Measurements from ENCODE around the gene FNDC3B. TPM values are rescaled to one million over a fixed set of nuclear protein-coding genes. Genes with fewer than 3 reads are reported as not detected.
A peak's percentile ranks its signal among the peaks of the same experiment; 100 is the strongest.

FNDC3B gene
- total RNA-seq, 4 donors from 2014 or later, result 49.7 to 188 (median 165) TPM

GRCh38 chr3:172274906-172275305 lies 235.5 kb downstream of the FNDC3B start:
- intact Hi-C loops (cut with DNase I; ENCODE audit: low total_unique reads), result no loop called here
- Histone ChIP-seq H3K4me1 (peaks cover 7 to 9% of the 10 kb centered on the region in 2 donors), H3K27me3 (no peaks in the 10 kb centered on the region), H3K4me3 (no peak overlapping the region), H3K36me3 (no peaks in the 10 kb centered on the region), H3K27ac (peak overlapping the region in 1 of 2 donors; percentile 55), H3K9me3 (no peaks in the 10 kb centered on the region)
- TF ChIP-seq, protein P1, sequence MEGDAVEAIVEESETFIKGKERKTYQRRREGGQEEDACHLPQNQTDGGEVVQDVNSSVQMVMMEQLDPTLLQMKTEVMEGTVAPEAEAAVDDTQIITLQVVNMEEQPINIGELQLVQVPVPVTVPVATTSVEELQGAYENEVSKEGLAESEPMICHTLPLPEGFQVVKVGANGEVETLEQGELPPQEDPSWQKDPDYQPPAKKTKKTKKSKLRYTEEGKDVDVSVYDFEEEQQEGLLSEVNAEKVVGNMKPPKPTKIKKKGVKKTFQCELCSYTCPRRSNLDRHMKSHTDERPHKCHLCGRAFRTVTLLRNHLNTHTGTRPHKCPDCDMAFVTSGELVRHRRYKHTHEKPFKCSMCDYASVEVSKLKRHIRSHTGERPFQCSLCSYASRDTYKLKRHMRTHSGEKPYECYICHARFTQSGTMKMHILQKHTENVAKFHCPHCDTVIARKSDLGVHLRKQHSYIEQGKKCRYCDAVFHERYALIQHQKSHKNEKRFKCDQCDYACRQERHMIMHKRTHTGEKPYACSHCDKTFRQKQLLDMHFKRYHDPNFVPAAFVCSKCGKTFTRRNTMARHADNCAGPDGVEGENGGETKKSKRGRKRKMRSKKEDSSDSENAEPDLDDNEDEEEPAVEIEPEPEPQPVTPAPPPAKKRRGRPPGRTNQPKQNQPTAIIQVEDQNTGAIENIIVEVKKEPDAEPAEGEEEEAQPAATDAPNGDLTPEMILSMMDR (IDR thresholded peaks at IDR 0.05), result no peak
- no peak for TF ChIP-seq POLR2A (IDR thresholded peaks at IDR 0.05)
- DNase-seq, result no peak

DNA sequence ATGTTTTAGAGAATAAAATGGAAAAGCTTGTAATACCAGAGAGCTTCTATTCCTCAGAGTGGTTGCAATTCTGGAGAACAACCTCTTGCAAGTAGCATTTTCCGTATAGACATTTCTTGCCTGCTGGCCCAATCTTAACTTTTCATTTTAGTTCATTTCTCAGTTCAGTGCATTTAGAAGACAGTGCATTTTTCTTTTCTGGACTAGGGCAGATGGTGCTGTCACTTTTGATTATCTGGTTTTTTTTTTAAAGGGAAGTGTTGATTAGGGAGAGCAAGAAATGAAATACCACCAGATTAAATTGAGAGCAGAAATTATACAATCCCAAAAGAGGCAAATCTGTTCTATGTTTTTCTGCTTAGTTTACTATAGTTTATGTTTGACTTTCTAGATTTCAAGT lies 236.2 kb downstream of the FNDC3B start:
- Histone ChIP-seq H3K36me3 (no peaks in the 10 kb centered on the region), H3K27me3 (no peaks in the 10 kb centered on the region), H3K9me3 (no peaks in the 10 kb centered on the region), H3K27ac (peak overlapping the region in 1 of 2 donors; percentile 55), H3K4me1 (peaks cover 7 to 9% of the 10 kb centered on the region in 2 donors), H3K4me3 (no peak overlapping the region)
- no peak for TF ChIP-seq POLR2A (IDR thresholded peaks at IDR 0.05)
- TF ChIP-seq, protein P1 (IDR thresholded peaks at IDR 0.05), result no peak
- intact Hi-C loops (cut with DNase I; ENCODE audit: low total_unique reads), result no loop called here
- no peak for DNase-seq

DNA sequence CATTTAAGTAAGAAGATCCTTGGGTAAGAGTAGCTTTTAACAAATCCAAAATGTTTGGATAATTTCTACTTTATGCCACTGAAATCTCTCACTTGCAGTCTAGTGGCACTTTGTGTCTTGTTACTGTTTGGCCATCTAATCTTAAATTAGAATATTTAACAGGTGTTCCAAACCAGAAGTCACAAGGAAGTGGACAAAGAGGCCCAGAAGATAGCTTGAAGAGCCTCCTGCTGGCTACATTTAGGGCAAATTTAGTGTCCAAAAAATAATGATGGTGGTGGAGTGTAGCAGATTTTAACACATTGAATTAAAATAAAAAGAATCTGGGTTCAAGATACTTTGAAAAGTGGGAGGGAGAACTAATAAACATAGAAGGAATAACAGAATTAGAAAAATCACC lies 236.7 kb downstream of the FNDC3B start:
- DNase-seq, result no peak
- intact Hi-C loops (cut with DNase I; ENCODE audit: low total_unique reads), result no loop called here
- Histone ChIP-seq H3K4me1 (peaks cover 7 to 9% of the 10 kb centered on the region in 2 donors), H3K9me3 (no peaks in the 10 kb centered on the region), H3K27ac (no peak overlapping the region), H3K27me3 (no peaks in the 10 kb centered on the region), H3K36me3 (no peaks in the 10 kb centered on the region), H3K4me3 (no peak overlapping the region)
- TF ChIP-seq, protein P1 (IDR thresholded peaks at IDR 0.05), result no peak
- TF ChIP-seq POLR2A (IDR thresholded peaks at IDR 0.05), result no peak

DNA sequence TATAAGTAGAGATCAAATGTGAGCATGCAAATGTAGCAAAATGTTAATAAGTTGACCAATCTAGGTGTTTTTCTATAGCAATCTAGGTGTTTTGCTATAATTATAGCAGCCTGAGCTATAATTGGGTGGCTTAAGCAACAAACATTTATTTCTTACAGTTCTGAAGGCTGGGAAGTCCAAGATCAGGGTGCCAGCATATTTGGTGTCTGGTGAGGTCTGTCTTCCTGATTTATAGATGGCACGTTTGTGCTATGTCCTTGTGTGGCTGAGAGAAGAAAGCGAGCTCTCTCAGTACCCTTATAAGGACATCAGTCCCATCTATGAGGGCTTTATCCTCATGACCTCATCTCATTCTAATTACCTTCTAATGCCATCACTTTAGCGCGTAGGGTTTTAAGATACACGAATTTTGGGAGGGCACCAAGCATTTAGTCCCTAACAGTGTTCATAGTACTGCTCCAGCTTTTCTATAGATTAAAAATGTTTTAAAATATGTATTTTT lies 237.8 kb downstream of the FNDC3B start:
- TF ChIP-seq POLR2A (IDR thresholded peaks at IDR 0.05), result no peak
- TF ChIP-seq, protein P1 (IDR thresholded peaks at IDR 0.05), result no peak
- H3K4me3 ChIP-seq, result no peak overlapping the region
- no peaks in the 10 kb centered on the region for H3K36me3 ChIP-seq
- peaks cover 7 to 9% of the 10 kb centered on the region in 2 donors for H3K4me1 ChIP-seq
- no peak overlapping the region for H3K27ac ChIP-seq
- no peak for DNase-seq
- no peaks in the 10 kb centered on the region for H3K9me3 ChIP-seq
- no peaks in the 10 kb centered on the region for H3K27me3 ChIP-seq
- intact Hi-C loops (cut with DNase I; ENCODE audit: low total_unique reads), result no loop called here

- Histone ChIP-seq H3K36me3 (no peaks in the 10 kb centered on the region), H3K27me3 (no peaks in the 10 kb centered on the region), H3K27ac (peak overlapping the region; percentile 25 to 65), H3K4me3 (no peak overlapping the region), H3K4me1 (peaks cover 0 to 7% of the 10 kb centered on the region in 2 donors), H3K9me3 (no peaks in the 10 kb centered on the region)
- intact Hi-C loops (cut with DNase I; ENCODE audit: low total_unique reads), result no loop called here
- TF ChIP-seq POLR2A (IDR thresholded peaks at IDR 0.05), result no peak
- TF ChIP-seq, protein P1 (IDR thresholded peaks at IDR 0.05), result no peak
- no peak for DNase-seq
Observed at GRCh38 chr3:172279191-172279640, 239.8 kb downstream of the FNDC3B start.
